NCI-H460 (cell line): ENCODE measurements around the gene UNC5A. TPM values are rescaled to one million over a fixed set of nuclear protein-coding genes. Genes with fewer than 3 reads are reported as not detected.

Experiments used
- DNase-seq: peaks from one replicate; pipeline ENCODE4 v3.0.0-alpha.2; 2016; ENCODE audit warnings: low read depth; ENCODE audit errors: extremely low read depth
- polyA plus RNA-seq: library from polyadenylated mRNA; depleted of rRNA; stranded (reverse); fragments of >200 nt; gene quantifications from 2 replicates; pipeline ENCODE4 v1.2.3, GENCODE V29; 2014; cell fraction: nucleus; rRNA removed
- total RNA-seq: library from RNA; depleted of rRNA; stranded (reverse); fragments of >200 nt; shearing (Covaris generic); gene quantifications from 2 replicates; pipeline ENCODE4 v1.2.3, GENCODE V29; 2014; rRNA removed

The UNC5A gene
- total RNA-seq: not detected in 2 replicates
- polyA plus RNA-seq: 0.18 and 0.19 TPM in 2 replicates

- peak; percentile 34 for DNase-seq
Measured at GRCh38 chr5:176810081-176810597, at the start of gene UNC5A. Gene UNC5A, plus strand, starts transcription at chr5:176810559. Its CDS starts 192 bp downstream, at chr5:176810751.

GRCh38 chr5:176761755-176762154, 48.6 kb upstream of the UNC5A start:
- no peak for DNase-seq

GRCh38 chr5:176762489-176762888, 47.9 kb upstream of the UNC5A start:
- DNase-seq: no peak

- no peak for DNase-seq
Measured at GRCh38 chr5:176765687-176766086, 44.7 kb upstream of the UNC5A start.

GRCh38 chr5:176768174-176768970, 42.0 kb upstream of the UNC5A start:
- no peak for DNase-seq

GRCh38 chr5:176769911-176770310, 40.4 kb upstream of the UNC5A start:
- no peak for DNase-seq

- DNase-seq: no peak
Measured at GRCh38 chr5:176770431-176770830, 39.9 kb upstream of the UNC5A start.

GRCh38 chr5:176771102-176771845, 39.1 kb upstream of the UNC5A start:
- no peak for DNase-seq

- DNase-seq: no peak
Measured at GRCh38 chr5:176772271-176773210, 37.8 kb upstream of the UNC5A start.

- DNase-seq: no peak
Measured at GRCh38 chr5:176773408-176774035, 36.8 kb upstream of the UNC5A start.

GRCh38 chr5:176774216-176775171, 35.9 kb upstream of the UNC5A start:
- no peak for DNase-seq

- no peak for DNase-seq
Measured at GRCh38 chr5:176775409-176775808, 35.0 kb upstream of the UNC5A start.

- DNase-seq: no peak
Measured at GRCh38 chr5:176776141-176776865, 34.1 kb upstream of the UNC5A start.

GRCh38 chr5:176776916-176777315, 33.4 kb upstream of the UNC5A start:
- DNase-seq: no peak

- no peak for DNase-seq
Measured at GRCh38 chr5:176778921-176779465, 31.4 kb upstream of the UNC5A start.

GRCh38 chr5:176779537-176779936, 30.8 kb upstream of the UNC5A start:
- no peak for DNase-seq

GRCh38 chr5:176780176-176781053, 29.9 kb upstream of the UNC5A start:
- no peak for DNase-seq
